IMR-90 (cell line): ENCODE results near the gene KIF21A. TPM values are rescaled to one million over a fixed set of nuclear protein-coding genes. Genes with fewer than 3 reads are reported as not detected.

Source experiments
- ATAC-seq: fragments of 200-7000 bp; cut with Tn5 transposase; 2 replicates; pipeline ENCODE4 v1.9.1; 2020; ENCODE audit warnings: low read depth, mild to moderate bottlenecking, moderate library complexity
- BruUV-seq: library from RNA; stranded (reverse); fragments of 400-500 nt; replicated peaks from 2 replicates; lab custom pipeline; 2021; lab: Mats Ljungman, UMichigan
- CTCF ChIA-PET: fragments of 300-600 bp; formaldehyde crosslinking; extraction: SDS; loops from one replicate; lab custom pipeline; 2021; ENCODE audit warnings: antibody characterized with exemption; lab: Yijun Ruan, JAX
- POLR2A ChIA-PET: fragments of 300-600 bp; sonication (Branson Sonifier 250); formaldehyde crosslinking; loops from one replicate; lab custom pipeline; 2022; ENCODE audit warnings: antibody characterized with exemption; ENCODE audit not compliant: unreplicated experiment; lab: Charles Lee
- DNase-seq: peaks from one replicate; pipeline ENCODE4 v3.0.0; 2013
- H2AFZ ChIP-seq: replicated peaks from 2 replicates; pipeline ENCODE3; 2013; ENCODE audit warnings: low read length, mild to moderate bottlenecking; ENCODE audit not compliant: poor library complexity
- H2AK5ac ChIP-seq: 2 replicates; pipeline ENCODE4 v1.6.1; 2013; ENCODE audit warnings: low read depth, low read length, inconsistent platforms
- H2AK9ac ChIP-seq: replicated peaks from 2 replicates; pipeline ENCODE3; 2013; ENCODE audit warnings: mild to moderate bottlenecking, low read depth, low read length, moderate library complexity; ENCODE audit not compliant: poor library complexity
- H2BK120ac ChIP-seq: 2 replicates; pipeline ENCODE4 v1.6.1; 2013; ENCODE audit warnings: low read depth, low read length, inconsistent platforms
- H2BK15ac ChIP-seq: 3 replicates; pipeline ENCODE4 v1.6.1; 2013; ENCODE audit warnings: low read depth, low read length, inconsistent platforms
- H2BK20ac ChIP-seq: 2 replicates; pipeline ENCODE4 v1.6.1; 2013; ENCODE audit warnings: low read depth, mild to moderate bottlenecking, inconsistent platforms, low read length, moderate library complexity
- H2BK5ac ChIP-seq: 2 replicates; pipeline ENCODE4 v1.6.1; 2013; ENCODE audit warnings: mild to moderate bottlenecking, low read depth, low read length, inconsistent platforms; ENCODE audit not compliant: poor library complexity, severe bottlenecking
- H3K14ac ChIP-seq: replicated peaks from 2 replicates; pipeline ENCODE4 v1.6.1; 2013; ENCODE audit warnings: low read depth, low read length, inconsistent platforms
- H3K18ac ChIP-seq: 2 replicates; pipeline ENCODE4 v1.6.1; 2013; ENCODE audit warnings: low read depth, low read length, control low read depth
- H3K23ac ChIP-seq: 2 replicates; pipeline ENCODE4 v1.6.1; 2013; ENCODE audit warnings: low read depth, low read length, inconsistent platforms
- H3K27ac ChIP-seq: 2 replicates; pipeline ENCODE4 v1.5.1; 2013; ENCODE audit warnings: mild to moderate bottlenecking, control low read depth, low read length; ENCODE audit not compliant: insufficient read depth
- H3K27me3 ChIP-seq: 2 replicates; pipeline ENCODE4 v1.6.1; 2013; ENCODE audit warnings: low read length; ENCODE audit not compliant: control insufficient read depth, insufficient read depth
- H3K36me3 ChIP-seq: 2 replicates; pipeline ENCODE4 v1.6.1; 2013; ENCODE audit warnings: low read length, mixed read lengths; ENCODE audit not compliant: control insufficient read depth, insufficient read depth
- H3K4ac ChIP-seq: 2 replicates; pipeline ENCODE4 v1.6.1; 2013; ENCODE audit warnings: low read depth, low read length, inconsistent platforms
- H3K4me1 ChIP-seq: 2 replicates; pipeline ENCODE4 v1.6.1; 2013; ENCODE audit warnings: low read length, mixed read lengths; ENCODE audit not compliant: control insufficient read depth, insufficient read depth
- H3K4me2 ChIP-seq: 2 replicates; pipeline ENCODE4 v1.6.1; 2013; ENCODE audit warnings: low read depth, mild to moderate bottlenecking, control low read depth, low read length, moderate library complexity
- H3K4me3 ChIP-seq: 2 replicates; pipeline ENCODE4 v1.5.1; 2013; ENCODE audit warnings: low read depth, mild to moderate bottlenecking, control low read depth, low read length, moderate library complexity; ENCODE audit not compliant: insufficient read depth
- H3K56ac ChIP-seq: 2 replicates; pipeline ENCODE4 v1.6.1; 2013; ENCODE audit warnings: low read length, inconsistent platforms; ENCODE audit not compliant: insufficient read depth; ENCODE audit errors: extremely low read depth
- H3K79me1 ChIP-seq, 2 experiments: 2 replicates each; pipeline ENCODE4 v1.6.1; 2013; ENCODE audit warnings: low read length in 2 of 2, inconsistent platforms in 1 of 2, low read depth in 1 of 2
- H3K9ac ChIP-seq: 2 replicates; pipeline ENCODE4 v1.6.1; 2013; ENCODE audit warnings: low read depth, low read length, control low read depth
- H3K9me1 ChIP-seq: 2 replicates; pipeline ENCODE4 v1.6.1; 2013; ENCODE audit warnings: low read length, inconsistent platforms; ENCODE audit not compliant: insufficient read depth
- H3K9me3 ChIP-seq: 2 replicates; pipeline ENCODE4 v1.6.1; 2013; ENCODE audit warnings: low read length; ENCODE audit not compliant: control insufficient read depth, insufficient read depth
- H4K20me1 ChIP-seq: 2 replicates; pipeline ENCODE4 v1.6.1; 2013; ENCODE audit warnings: low read length, inconsistent platforms; ENCODE audit not compliant: insufficient read depth
- H4K5ac ChIP-seq: 2 replicates; pipeline ENCODE4 v1.6.1; 2013; ENCODE audit warnings: mild to moderate bottlenecking, low read depth, low read length, control low read depth
- H4K8ac ChIP-seq, 2 experiments: 2 replicates each; pipeline ENCODE4 v1.6.1; 2013; ENCODE audit warnings: low read depth in 2 of 2, low read length in 2 of 2, control low read depth in 1 of 2, inconsistent platforms in 1 of 2
- H4K91ac ChIP-seq: 2 replicates; pipeline ENCODE4 v1.6.1; 2013; ENCODE audit warnings: low read depth, low read length, inconsistent platforms; ENCODE audit not compliant: insufficient read depth
- CEBPB ChIP-seq: IDR thresholded peaks from 2 replicates; pipeline ENCODE4 v1.6.1; 2012; ENCODE audit warnings: low read depth, low read length, improper control_type of control experiment
- POLR2A ChIP-seq: IDR thresholded peaks from 2 replicates; pipeline ENCODE4 v1.6.1; 2012; ENCODE audit warnings: mild to moderate bottlenecking, low read depth, low read length
- WGBS, 2 experiments: methylation state at CpG; one replicate each; pipeline versions ENCODE4 v1.1.5 to v1.1.7; 2013; ENCODE audit warnings: missing lambda C conversion rate in 2 of 2; ENCODE audit not compliant: insufficient read length in 1 of 2; ENCODE audit errors: extremely low coverage in 2 of 2; 5-methylcytosine and 5-hydroxymethylcytosine counted together
- dilution Hi-C: fragments of 300-500 bp; cut with HindIII; formaldehyde crosslinking; loops from one replicate; pipeline ENCODE4 v1.14.3; 2018; ENCODE audit warnings: low sequenced_read_pairs; ENCODE audit not compliant: unreplicated experiment
- in situ Hi-C: fragments of 300-500 bp; cut with MboI; formaldehyde crosslinking; loops from 3 replicates; pipeline ENCODE4 v1.14.3; 2019; ENCODE audit warnings: low sequenced_read_pairs, inconsistent platforms, mixed read lengths
- intact Hi-C: fragments of 100-400 bp; cut with micrococcal nuclease; formaldehyde crosslinking; loops from 2 replicates; pipeline ENCODE4 v1.10.0; 2022
- polyA plus RNA-seq, 3 experiments: library from polyadenylated mRNA; depleted of rRNA; stranded (reverse); fragments of >200 nt; gene quantifications; 2 replicates each; pipeline ENCODE4 v1.2.3, GENCODE V29; 2012; ENCODE audit warnings: low replicate concordance in 1 of 3
- total RNA-seq: library from RNA; depleted of rRNA; stranded (reverse); fragments of >200 nt; gene quantifications from 2 replicates; pipeline ENCODE4 v1.2.3, GENCODE V29; 2012; rRNA removed

The KIF21A gene
- total and polyA plus RNA-seq, 2 of the 4 experiments (the other 2 are of a cell fraction) = 0.38 to 1.1 TPM

DNA sequence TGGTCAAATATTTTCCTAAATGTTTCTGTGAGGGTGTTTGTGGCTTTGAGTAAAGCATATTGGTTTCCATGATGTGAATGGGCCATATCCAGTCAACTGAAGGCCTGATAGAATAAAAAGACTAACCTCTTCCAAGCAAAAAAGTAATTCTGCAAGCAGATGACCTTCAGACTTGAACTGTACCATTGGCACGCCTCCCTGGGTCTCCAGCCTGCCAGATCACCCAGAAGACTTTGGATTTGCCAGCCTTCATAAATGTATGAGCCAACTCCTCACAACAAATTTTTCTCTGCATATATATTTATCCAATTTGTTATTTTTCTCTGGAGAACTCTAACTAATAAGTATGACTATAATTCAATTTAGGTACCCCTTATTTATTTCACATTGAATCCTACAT, 190.3 kb downstream of the KIF21A start:
- no peak overlapping the region for H3K27ac ChIP-seq
- BruUV-seq = no TSS peak
- H3K9me1 ChIP-seq = no peaks in the 10 kb centered on the region
- no peak overlapping the region for H2BK20ac ChIP-seq
- H3K4me3 ChIP-seq = no peak overlapping the region
- H4K5ac ChIP-seq = no peak overlapping the region
- no CpG with 5 or more reads among the region's 1 CpG for WGBS, 2 experiments
- no peak overlapping the region for H3K23ac ChIP-seq
- in situ Hi-C loops = no loop called here
- H2AFZ ChIP-seq = no peak overlapping the region
- H4K91ac ChIP-seq = no peak overlapping the region
- H3K4me1 ChIP-seq = no peaks in the 10 kb centered on the region
- no peaks in the 10 kb centered on the region for H3K27me3 ChIP-seq
- no peaks in the 10 kb centered on the region for H4K20me1 ChIP-seq
- no peaks in the 10 kb centered on the region for H3K79me1 ChIP-seq
- H2AK9ac ChIP-seq = no peak overlapping the region
- no peak overlapping the region for H3K56ac ChIP-seq
- ATAC-seq (no peak), DNase-seq (no peak)
- no peak overlapping the region for H3K4ac ChIP-seq
- H3K9me3 ChIP-seq = peaks cover 7% of the 10 kb centered on the region; the same call in 1 of the 2 replicates
- H2AK5ac ChIP-seq = no peak overlapping the region
- TF ChIP-seq CEBPB (no peak), POLR2A (no peak)
- H2BK15ac ChIP-seq = no peak overlapping the region
- H2BK5ac ChIP-seq = no peak overlapping the region
- no peak overlapping the region for H3K9ac ChIP-seq
- H2BK120ac ChIP-seq = no peak overlapping the region
- CTCF ChIA-PET = no interaction called here
- intact Hi-C loops = no loop called here
- dilution Hi-C loops = no loop called here
- POLR2A ChIA-PET = no interaction called here
- H3K14ac ChIP-seq = no peak overlapping the region
- H3K18ac ChIP-seq = no peak overlapping the region
- H3K36me3 ChIP-seq = no peaks in the 10 kb centered on the region
- no peak overlapping the region for H4K8ac ChIP-seq
- H3K4me2 ChIP-seq = no peak overlapping the region

Other genes with a start within 250 kb of the KIF21A start
- not detected in 2 replicates for gene ABCD2, start 176.7 kb upstream of the KIF21A start, total RNA-seq
- gene ABCD2, start 176.7 kb upstream of the KIF21A start, polyA plus RNA-seq (2012; rRNA removed) = not detected in 2 replicates